Daoy (cell line): ENCODE data around the gene HOXD8. TPM values are rescaled to one million over a fixed set of nuclear protein-coding genes. Genes with fewer than 3 reads are reported as not detected.
A peak's percentile ranks its signal among the peaks of the same experiment; 100 is the strongest.

Experiments used
- DNase-seq: peaks from one replicate; pipeline ENCODE4 v3.0.0-alpha.2; 2015; ENCODE audit warnings: low read depth
- total RNA-seq: library from RNA; depleted of rRNA; stranded (reverse); fragments of >200 nt; shearing (Covaris generic); gene quantifications from 2 replicates; pipeline ENCODE4 v1.2.3, GENCODE V29; 2014

HOXD8 gene
- total RNA-seq, 1 experiment from 2014 or later, result 9.7 TPM

GRCh38 chr2:176129813-176130146 is 275 bp downstream of the HOXD8 start:
- DNase-seq, result no peak

GRCh38 chr2:176130147-176130956 is 847 bp downstream of the HOXD8 start:
- DNase-seq, result peak; percentile 75

GRCh38 chr2:176130957-176131847 is 1.7 kb downstream of the HOXD8 start:
- DNase-seq, result no peak

- no peak for DNase-seq
Observed at GRCh38 chr2:176131848-176132158, 2.3 kb downstream of the HOXD8 start.

- no peak for DNase-seq
Observed at GRCh38 chr2:176132205-176133171, 3.0 kb downstream of the HOXD8 start.

- no peak for DNase-seq
Observed at GRCh38 chr2:176133389-176133788, 3.9 kb downstream of the HOXD8 start.

DNA sequence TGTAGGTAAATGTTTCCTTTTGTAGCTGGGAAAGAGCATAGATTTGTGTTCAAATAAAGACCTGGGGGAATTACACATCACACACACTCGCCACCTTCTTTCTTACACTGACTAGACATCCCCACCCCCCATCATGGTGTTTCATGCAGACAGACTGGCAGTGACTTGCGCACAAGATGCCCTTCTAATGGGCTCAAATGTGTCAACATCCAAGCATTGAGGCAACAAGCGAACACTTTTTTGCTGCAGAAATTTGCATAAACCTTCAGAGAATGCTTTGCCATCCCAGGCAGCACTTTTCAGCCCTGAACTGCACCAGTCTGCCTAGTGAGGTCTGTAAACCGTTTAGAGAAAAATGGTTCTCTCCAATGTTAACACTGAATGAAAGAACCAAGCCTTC is 4.5 kb downstream of the HOXD8 start:
- DNase-seq, result no peak

GRCh38 chr2:176135035-176135440 is 5.5 kb downstream of the HOXD8 start:
- no peak for DNase-seq

- peak; percentile 53 for DNase-seq
Observed at GRCh38 chr2:176136374-176137251, 7.1 kb downstream of the HOXD8 start.

DNA sequence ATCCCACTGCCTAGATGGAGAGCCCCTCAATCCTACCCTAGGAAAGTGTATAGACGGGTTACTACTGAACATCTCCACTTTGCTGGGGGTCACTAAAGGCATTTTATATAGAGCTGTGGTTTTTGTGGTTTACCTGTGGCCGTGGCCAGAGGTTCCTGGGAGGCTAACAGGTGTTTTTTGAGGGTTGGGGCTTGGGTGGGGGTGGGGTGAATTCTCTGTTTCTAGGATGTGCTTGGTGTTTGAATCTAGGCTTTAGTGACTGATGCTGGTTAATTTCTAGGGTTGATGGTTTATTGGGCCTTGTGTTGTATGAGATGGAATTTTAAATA is 7.7 kb downstream of the HOXD8 start:
- no peak for DNase-seq

GRCh38 chr2:176137906-176138305 is 8.4 kb downstream of the HOXD8 start:
- no peak for DNase-seq

- no peak for DNase-seq
Observed at GRCh38 chr2:176138526-176138922, 9.0 kb downstream of the HOXD8 start.

DNA sequence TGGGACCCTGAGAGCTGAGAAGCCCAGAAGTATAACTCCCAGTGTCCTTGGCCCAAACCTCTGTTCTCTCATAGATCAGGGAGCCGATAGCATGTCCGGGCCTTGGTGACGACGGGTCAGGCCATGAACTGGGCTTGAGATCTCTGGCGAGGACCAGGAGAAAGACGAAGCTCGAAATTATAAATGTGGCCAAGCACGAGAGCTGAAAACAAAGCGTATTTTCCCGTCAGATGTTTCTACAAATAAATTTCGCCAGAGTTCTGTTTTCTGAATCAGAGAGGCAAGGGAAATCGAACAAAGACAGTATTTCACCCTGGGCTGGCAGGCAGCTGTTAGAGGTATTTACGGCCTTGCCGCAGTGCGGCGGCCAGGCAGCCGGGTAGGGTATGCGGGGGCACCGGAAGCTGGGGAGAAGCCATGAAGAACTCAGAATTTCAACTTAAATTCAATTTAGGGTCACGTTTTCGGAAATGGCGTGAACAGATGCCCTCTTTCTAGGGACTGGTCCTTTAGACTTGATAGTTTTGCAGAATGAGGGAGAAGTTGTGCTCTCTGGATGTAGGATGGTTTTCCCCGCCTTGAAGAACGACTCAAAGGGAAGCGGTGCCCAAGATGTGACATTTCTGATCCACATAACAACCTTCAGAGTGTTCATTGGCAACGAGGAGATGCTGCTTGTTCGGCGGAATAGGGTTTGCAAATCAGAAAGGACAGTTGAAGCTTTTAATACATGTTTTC is 9.6 kb downstream of the HOXD8 start:
- no peak for DNase-seq

DNA sequence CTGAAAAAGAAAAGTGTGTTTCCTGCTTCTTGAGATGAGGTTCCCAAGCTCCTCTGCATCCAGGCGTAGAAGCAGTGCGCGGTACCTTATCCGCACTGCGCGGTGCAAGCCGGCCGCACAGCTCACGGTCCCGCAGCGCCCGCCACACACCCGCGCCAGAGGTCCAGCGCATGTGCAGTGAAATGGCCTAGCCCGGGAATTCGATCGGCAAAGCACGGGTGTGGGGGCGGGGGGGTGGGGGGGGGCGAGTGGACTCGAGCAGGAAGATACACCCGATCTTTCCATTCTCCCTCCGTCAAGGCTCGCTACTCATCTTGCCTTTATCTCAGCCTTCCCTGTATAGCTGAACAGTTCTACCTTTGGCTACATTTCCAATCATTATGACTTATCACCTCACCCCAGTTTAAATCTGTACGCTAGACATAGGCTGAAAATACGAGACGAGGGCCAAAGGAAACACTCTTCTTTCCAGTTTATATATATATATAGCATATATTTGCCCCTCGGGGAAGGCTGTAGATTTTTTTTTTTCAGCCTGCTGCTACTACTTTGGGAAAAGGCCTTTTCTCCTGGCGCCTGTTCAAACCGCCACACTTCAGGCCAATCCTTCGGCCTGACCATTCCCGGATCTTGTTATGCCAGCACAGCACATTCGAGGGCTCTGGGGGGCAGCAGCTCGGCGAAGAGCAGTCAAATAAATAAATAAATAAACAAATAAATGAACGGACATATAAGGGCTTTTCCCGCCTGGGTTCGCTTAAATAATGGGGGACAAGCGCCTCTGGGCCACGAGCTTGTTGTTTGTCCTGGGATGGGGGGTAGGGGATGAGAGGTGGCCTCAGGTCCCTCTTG is 10.4 kb downstream of the HOXD8 start:
- DNase-seq, result no peak

DNA sequence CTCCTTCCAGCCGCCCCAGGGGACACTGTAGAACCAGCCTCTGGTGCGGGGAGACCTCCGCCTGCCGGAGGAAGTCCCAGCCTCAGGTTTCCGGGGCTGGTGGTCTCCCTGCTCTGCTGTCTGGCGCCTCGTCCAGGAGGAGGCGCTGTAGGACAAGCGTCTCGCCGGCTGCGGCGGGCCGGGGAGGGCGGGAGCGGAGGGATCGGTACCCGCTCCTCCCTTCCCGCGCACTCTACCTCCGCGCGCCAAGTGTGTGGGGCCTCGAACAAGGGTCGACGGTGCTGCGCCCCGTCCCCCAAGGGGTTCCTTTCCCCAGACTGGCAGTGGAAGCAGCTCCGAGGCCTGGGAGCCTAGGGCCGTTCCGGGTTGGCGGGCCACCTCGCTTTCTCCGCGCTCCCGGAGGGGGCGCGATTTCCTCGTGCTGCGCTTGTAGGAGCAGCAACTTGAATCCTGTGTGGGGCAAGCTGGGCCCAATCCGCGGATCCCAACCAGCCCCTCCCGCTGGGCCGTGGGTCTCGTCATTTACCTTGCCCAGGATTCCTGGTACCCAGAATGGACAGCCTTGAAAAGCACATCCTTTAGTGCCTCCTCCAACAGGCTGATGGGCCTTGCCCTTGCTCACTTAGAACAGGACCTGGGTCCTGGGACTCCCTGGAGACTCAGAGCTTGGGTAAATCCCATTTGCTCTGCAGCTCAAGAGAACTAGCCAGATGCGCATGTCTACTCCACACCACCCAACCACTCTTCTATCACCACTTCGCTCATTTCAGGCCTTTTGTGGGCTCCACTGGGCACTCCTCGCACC is 11.2 kb downstream of the HOXD8 start:
- peak; percentile 89 for DNase-seq

DNA sequence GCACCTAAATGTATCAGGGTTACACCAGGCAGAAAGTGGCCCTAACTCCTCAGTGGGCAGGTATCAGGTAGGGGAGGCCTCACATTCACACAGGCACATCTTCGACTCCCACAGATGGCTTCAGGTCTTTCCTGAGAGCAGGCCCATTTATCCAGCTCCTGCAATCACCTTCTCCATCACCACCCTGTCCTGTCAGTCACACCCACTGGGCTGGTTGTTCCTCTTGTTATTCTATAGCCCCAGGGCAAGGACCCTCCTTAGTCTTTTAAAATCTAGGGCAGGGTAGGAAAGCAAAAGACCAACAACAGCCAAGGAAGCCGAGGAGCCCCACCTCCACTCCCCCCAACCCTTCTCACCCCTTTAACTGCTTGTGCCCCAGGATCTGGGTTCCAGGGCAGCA is 12.8 kb downstream of the HOXD8 start:
- no peak for DNase-seq

DNA sequence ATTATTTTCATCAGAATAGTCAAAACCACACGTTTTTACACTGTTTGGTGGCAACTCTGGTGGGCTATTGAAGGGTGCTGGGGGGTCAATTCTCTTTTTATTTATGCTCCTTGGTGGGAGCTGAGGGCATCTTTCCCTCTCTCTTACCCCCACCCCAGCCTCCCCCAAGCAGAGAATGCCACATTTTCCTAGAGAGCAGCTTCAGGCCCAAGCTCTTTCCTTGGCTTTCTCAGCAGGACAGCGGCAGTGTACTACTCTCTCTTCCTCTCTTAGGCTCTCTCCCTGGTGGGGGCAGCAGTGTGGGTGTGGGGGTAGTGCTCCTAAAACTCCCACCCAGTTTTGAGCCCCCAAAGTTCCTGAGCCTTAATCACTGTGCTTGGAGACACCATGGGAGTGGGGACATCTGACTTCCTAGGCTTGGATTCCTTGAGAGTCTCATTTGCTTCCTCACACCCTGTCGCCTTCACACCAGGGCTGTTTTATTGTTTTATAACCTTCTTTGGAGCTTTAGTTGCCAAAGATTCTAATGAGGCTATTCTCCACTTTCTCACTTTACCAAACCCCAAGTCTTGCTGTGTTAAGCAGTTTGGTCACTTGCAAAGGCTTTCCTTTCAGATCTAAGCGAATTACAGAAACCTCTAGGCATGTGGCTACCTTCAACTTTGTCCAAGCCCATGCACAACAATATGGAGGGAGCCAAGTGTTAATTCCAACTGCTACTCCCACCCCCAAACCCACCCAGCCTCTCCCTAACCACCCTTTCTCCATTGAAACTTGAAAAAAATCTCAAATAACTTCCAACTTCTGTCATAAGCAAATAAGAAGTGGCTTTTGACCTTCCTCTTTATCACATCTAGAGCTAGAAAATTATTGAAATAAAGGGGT is 15.8 kb downstream of the HOXD8 start:
- DNase-seq, result no peak

DNA sequence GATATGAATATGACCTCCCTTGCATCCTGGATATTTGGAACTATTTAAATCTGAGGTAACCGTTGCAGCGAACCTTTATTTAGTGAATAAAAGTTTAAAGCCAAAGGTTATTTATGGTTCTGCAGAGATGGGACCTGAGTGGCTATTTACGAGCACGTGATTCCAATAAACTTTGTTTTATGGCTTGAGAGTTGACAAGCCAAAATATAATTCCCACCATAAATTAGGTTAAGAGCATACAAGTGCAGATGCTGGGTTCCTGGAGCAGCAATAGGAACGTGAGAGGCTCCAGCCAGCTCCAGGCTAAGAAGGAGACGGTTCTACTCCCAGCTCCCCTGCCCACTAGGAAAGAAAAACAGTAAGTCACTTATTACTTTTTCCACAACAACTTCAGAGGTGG is 16.6 kb downstream of the HOXD8 start:
- no peak for DNase-seq
